Subcutaneous adipose tissue (tissue), 4 donors: ENCODE results near the gene TRIM51G. TPM values are rescaled to one million over a fixed set of nuclear protein-coding genes. Genes with fewer than 3 reads are reported as not detected.
"Not testable (repeated sequence)": the region's sequence is repeated elsewhere in the genome, so short reads cannot be mapped to it uniquely, and the experiment has no call there.

Experiments used
- total RNA-seq, 4 donors: library from RNA; depleted of rRNA; stranded (reverse); fragments of >200 nt; gene quantifications; one replicate each; pipeline ENCODE4 v1.1.0, GENCODE V29; 2016
- TF ChIP-seq, protein P1 (sequence below): fragments of 450-650 bp; IDR thresholded peaks from one replicate; pipeline ENCODE4 v1.5.1; 2016; ENCODE audit warnings: low read depth, mild to moderate bottlenecking, control low read depth, antibody characterized with exemption, moderate library complexity

TRIM51G gene, protein sequence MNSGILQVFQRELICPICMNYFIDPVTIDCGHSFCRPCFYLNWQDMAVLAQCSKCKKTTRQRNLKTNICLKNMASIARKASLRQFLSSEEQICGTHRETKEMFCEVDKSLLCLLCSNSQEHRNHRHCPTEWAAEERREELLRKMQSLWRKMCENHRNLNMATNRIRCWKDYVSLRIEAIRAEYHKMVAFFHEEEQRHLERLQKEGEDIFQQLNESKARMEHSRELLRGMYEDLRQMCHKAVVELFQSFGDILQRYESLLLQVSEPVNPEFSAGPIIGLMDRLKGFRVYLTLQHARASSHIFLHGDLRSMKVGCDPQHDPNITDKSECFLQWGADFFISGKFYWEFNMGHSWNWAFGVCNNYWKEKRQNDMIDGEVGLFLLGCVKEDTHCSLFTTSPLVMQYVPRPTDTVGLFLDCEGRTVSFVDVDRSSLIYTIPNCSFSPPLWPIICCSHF
- total RNA-seq: not detected

DNA sequence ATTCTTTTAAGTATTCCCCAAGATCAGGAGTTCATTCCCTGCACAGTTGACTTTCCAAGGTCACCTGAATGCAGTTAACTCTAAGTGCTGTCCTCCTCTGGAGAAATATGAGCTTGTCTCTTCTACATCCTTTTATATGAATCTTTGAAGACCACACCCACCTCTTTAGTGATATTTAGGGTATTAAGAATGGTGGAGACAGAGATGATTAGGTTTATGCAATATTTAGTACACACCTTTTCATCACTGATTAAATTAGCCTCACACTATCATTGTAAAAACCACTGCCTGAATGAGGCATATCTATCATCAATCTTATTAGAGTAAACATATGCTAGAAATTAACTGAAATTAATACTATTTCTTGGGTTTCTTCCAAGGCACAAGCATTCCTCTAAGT, at the start of gene TRIM51G:
TRIM51G (minus strand) TSS at position 101 of the 400 bp plus-strand sequence. CDS start 2,190 bp downstream, outside the sequence.
- TF ChIP-seq, protein P1, sequence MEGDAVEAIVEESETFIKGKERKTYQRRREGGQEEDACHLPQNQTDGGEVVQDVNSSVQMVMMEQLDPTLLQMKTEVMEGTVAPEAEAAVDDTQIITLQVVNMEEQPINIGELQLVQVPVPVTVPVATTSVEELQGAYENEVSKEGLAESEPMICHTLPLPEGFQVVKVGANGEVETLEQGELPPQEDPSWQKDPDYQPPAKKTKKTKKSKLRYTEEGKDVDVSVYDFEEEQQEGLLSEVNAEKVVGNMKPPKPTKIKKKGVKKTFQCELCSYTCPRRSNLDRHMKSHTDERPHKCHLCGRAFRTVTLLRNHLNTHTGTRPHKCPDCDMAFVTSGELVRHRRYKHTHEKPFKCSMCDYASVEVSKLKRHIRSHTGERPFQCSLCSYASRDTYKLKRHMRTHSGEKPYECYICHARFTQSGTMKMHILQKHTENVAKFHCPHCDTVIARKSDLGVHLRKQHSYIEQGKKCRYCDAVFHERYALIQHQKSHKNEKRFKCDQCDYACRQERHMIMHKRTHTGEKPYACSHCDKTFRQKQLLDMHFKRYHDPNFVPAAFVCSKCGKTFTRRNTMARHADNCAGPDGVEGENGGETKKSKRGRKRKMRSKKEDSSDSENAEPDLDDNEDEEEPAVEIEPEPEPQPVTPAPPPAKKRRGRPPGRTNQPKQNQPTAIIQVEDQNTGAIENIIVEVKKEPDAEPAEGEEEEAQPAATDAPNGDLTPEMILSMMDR: not testable (repeated sequence)

DNA sequence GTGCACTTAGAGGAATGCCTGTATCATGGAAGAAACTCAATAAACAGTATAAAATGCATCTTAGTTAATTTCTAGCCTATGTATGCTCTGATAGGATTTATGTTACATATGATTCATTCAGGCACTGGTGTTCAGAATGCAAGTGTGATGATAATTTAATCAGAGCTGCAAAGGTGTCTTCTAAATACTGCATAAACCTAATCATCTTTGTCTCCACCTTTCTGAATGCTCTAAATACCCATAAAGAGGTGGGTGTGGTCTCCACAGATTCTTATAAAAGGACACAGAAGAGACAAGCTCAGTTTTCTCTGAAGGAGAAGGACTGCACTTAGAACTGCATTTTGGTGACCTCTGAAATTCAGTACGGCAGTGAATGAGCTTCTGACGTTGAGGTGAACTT, 44.8 kb upstream of the TRIM51G start, which contains the start of gene TRIM49B:
TRIM49B (plus strand) TSS at position 301 of the 400 bp plus-strand sequence. CDS start 2,777 bp downstream, outside the sequence.
- TF ChIP-seq, protein P1: not testable (repeated sequence)

Other genes starting within 250 kb of the TRIM51G start
- not detected for gene TRIM49B, start 44.9 kb upstream of the TRIM51G start, total RNA-seq
- not detected for gene TRIM64C, start 75.2 kb upstream of the TRIM51G start, total RNA-seq
- under 1 TPM in 1 of 4 donors, not detected in 3; 0.38 TPM for gene FOLH1, start 224.7 kb upstream of the TRIM51G start, total RNA-seq